HepG2 (cell line): ENCODE data around the gene RTN4RL2. TPM values are rescaled to one million over a fixed set of nuclear protein-coding genes. Genes with fewer than 3 reads are reported as not detected.

ENCODE experiments used
- AKNA ChIP-seq: sonication (generic); formaldehyde crosslinking; IDR thresholded peaks from 2 replicates; pipeline ENCODE4 v1.4.0; 2020; ENCODE audit warnings: missing genetic modification reagents, borderline replicate concordance
- EP300 ChIP-seq, 3 experiments: sonication (generic) in 1 of 3; formaldehyde crosslinking in 1 of 3; IDR thresholded peaks; 2 replicates each; pipeline versions ENCODE4 v1.5.1 to v1.6.1; 2011 to 2020; ENCODE audit warnings: low read depth in 2 of 3, low read length in 2 of 3, borderline replicate concordance in 1 of 3, improper control_type of control experiment in 1 of 3, mild to moderate bottlenecking in 1 of 3, missing genetic modification reagents in 1 of 3, moderate library complexity in 1 of 3
- GATAD2A ChIP-seq: IDR thresholded peaks from 2 replicates; pipeline ENCODE4 v1.6.1; 2016
- HNRNPUL1 ChIP-seq: fragments of 200-400 bp; formaldehyde crosslinking; IDR thresholded peaks from 2 replicates; pipeline ENCODE4 v1.6.1; 2017; ENCODE audit warnings: low read depth, mild to moderate bottlenecking, low read length, moderate library complexity
- NFKB2 ChIP-seq: sonication (generic); formaldehyde crosslinking; IDR thresholded peaks from 2 replicates; pipeline ENCODE4 v1.4.0; 2020; ENCODE audit warnings: missing genetic modification reagents, borderline replicate concordance
- PHF21A ChIP-seq: sonication (generic); formaldehyde crosslinking; IDR thresholded peaks from 2 replicates; pipeline ENCODE4 v1.5.0; 2020; ENCODE audit warnings: mild to moderate bottlenecking, missing genetic modification reagents
- RBM22 ChIP-seq: fragments of 200-400 bp; formaldehyde crosslinking; optimal IDR thresholded peaks from 2 replicates; pipeline ENCODE3; 2017; ENCODE audit warnings: mild to moderate bottlenecking, low read length, moderate library complexity
- THRA ChIP-seq: sonication (generic); formaldehyde crosslinking; IDR thresholded peaks from 2 replicates; pipeline ENCODE4 v1.4.0; 2020; ENCODE audit warnings: missing genetic modification reagents, borderline replicate concordance
- ZFP91 ChIP-seq: sonication (generic); formaldehyde crosslinking; IDR thresholded peaks from 2 replicates; pipeline ENCODE4 v1.9.0; 2022; ENCODE audit warnings: missing genetic modification reagents, mild to moderate bottlenecking, borderline replicate concordance
- ZNF232 ChIP-seq: sonication (generic); formaldehyde crosslinking; IDR thresholded peaks from 2 replicates; pipeline ENCODE4 v1.4.0; 2020; ENCODE audit warnings: missing genetic modification reagents, borderline replicate concordance
- ZNF432 ChIP-seq: sonication (generic); formaldehyde crosslinking; IDR thresholded peaks from 2 replicates; pipeline ENCODE4 v1.5.0; 2020; ENCODE audit warnings: missing genetic modification reagents, mild to moderate bottlenecking, borderline replicate concordance
- ZNF552 ChIP-seq: sonication (generic); formaldehyde crosslinking; IDR thresholded peaks from 2 replicates; pipeline ENCODE4 v1.9.0; 2022; ENCODE audit warnings: missing genetic modification reagents, mild to moderate bottlenecking, borderline replicate concordance
- ZNF574 ChIP-seq: sonication (generic); formaldehyde crosslinking; IDR thresholded peaks from 2 replicates; pipeline ENCODE4 v1.4.0; 2020; ENCODE audit warnings: missing genetic modification reagents
- ZNF740 ChIP-seq: sonication (generic); formaldehyde crosslinking; IDR thresholded peaks from 2 replicates; pipeline ENCODE4 v1.4.0; 2020; ENCODE audit warnings: missing genetic modification reagents
- ZNF768 ChIP-seq: sonication (generic); formaldehyde crosslinking; IDR thresholded peaks from 2 replicates; pipeline ENCODE4 v1.4.0; 2020; ENCODE audit warnings: missing genetic modification reagents
- ZNF777 ChIP-seq: sonication (generic); formaldehyde crosslinking; IDR thresholded peaks from 2 replicates; pipeline ENCODE4 v1.4.0; 2020; ENCODE audit warnings: missing genetic modification reagents
- polyA plus RNA-seq, 8 experiments: library from polyadenylated mRNA; depleted of rRNA in 3 of 8; stranded (reverse) in 7 of 8; unstranded in 1 of 8; fragments of >200 nt; fragmentation: Illumina TruSeq in 4 of 8; extraction: Trizol in 4 of 8; gene quantifications; 2 replicates each; pipeline versions ENCODE4 v1.2.1 to v1.2.3, GENCODE V29; 2011 to 2016; ENCODE audit warnings: low read depth in 4 of 8, missing spikeins in 1 of 8, mixed read lengths in 1 of 8; ENCODE audit not compliant: insufficient read depth in 1 of 8
- total RNA-seq, 5 experiments: library from RNA; depleted of rRNA; stranded (reverse); fragments of >200 nt; fragmentation: Illumina TruSeq; extraction: Trizol; gene quantifications; 2 replicates each; pipeline ENCODE4 v1.2.3, GENCODE V29; 2016; ENCODE audit warnings: low read depth in 1 of 5

The RTN4RL2 gene
- total and polyA plus RNA-seq, 2 of the 13 experiments (the other 11 are each of a cell fraction or from before 2014, with no cell fraction given) = 1.3 to 4.3 TPM

DNA sequence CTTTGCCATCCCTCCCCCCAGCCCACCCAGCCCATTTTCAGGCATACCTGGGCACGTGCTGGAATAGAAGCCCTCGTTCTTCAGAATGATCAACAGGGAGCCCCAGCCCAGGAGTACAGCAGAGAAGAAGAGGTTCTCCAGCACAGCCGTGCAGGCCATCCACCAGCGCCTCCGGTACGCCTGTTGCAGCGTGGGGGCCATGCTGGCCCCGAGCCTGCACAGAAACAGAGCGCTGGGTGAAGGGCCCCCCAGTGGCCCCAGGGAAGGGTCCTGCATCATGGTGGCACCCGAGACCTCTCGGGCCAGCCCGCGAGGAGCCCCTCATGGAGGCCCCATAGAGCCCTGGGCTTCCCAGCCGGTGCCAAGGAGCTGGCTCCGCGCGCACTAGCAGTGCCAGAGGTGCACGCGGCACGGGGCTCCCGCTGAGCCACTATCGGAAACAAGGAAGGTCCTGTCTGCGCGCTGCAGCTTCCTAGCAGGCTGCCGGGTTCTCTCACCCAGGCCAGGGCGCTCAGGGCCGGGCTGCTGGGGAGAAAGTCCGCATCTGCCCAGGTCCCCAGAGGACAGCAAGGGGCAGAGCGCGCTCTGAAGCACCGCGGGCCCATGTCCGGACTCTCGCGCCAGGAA is 53.7 kb downstream of the RTN4RL2 start (continued):
- TF ChIP-seq HNRNPUL1 (no peak), NFKB2 (CRISPR knock-in tag) (0 out of 2 replicates have a peak, but pooled peaks have one; percentile 21), ZNF232 (CRISPR knock-in tag) (peak; percentile 26; the same call in 1 of the 2 replicates), PHF21A (CRISPR knock-in tag) (0 out of 2 replicates have a peak, but pooled peaks have one; percentile 32), AKNA (CRISPR knock-in tag) (peak; percentile 48; the same call in 1 of the 2 replicates), ZNF432 (CRISPR knock-in tag) (no peak), ZNF768 (CRISPR knock-in tag) (0 out of 2 replicates have a peak, but pooled peaks have one; percentile 10), THRA (CRISPR knock-in tag) (0 out of 2 replicates have a peak, but pooled peaks have one; percentile 7), EP300 (IDR thresholded peaks at IDR 0.05; ENCODE audit: low read depth in 2 of 2, low read length in 2 of 2) (no peak), EP300 (CRISPR knock-in tag; IDR thresholded peaks at IDR 0.05; ENCODE audit: borderline replicate concordance) (no peak), RBM22 (no peak), ZFP91 (CRISPR knock-in tag) (peak; percentile 67; the same call in 1 of the 2 replicates), ZNF552 (0 out of 2 replicates have a peak, but pooled peaks have one; percentile 16), ZNF777 (CRISPR knock-in tag) (0 out of 2 replicates have a peak, but pooled peaks have one; percentile 45), ZNF574 (CRISPR knock-in tag) (no peak), GATAD2A (CRISPR knock-in tag) (no peak), ZNF740 (CRISPR knock-in tag) (0 out of 2 replicates have a peak, but pooled peaks have one; percentile 22)
